GM21360 (cell line): ENCODE results near the gene LPCAT2.

Experiments used
- ATAC-seq: cut with Tn5 transposase; IDR thresholded peaks from one replicate; pipeline ENCODE4 v1.9.1; 2021; ENCODE audit warnings: mild to moderate bottlenecking, moderate library complexity; ENCODE audit not compliant: unreplicated experiment

LPCAT2 gene

DNA sequence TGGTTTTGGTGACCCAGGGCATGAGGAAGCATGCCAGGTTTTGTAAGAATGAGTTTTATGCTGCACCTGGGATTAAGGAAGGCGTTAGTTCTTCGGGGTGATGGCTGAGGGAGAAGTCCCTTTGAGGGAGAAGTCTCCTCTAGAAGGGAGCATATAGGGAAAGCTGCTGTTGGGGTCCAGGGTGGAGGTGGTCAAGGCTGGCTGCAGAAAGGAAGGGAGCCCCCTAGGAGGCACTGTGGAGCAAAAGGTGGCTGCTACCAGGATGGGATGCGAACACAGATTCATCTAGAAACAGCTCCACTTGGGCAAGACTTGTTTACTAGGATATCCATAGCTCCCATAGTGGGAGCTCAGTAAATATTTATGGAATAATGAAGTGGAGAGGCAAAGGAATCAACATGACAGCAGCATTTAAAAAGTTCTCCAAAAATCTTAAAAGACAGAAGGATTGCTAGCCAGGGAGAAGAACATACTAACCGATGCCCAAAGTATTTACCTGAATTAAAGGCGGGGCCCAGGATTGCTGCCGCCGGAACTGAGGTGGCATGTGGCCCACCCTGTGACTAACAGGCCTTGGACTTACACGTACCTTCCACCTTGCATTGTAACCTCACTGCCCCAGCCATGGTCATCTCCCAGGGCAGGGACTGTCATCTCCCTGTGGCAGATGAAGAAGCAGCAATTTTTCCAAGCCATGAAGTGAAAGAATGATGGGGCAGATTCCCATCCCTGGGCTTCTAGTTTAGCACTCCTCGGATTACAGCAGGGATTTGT lies 7.1 kb upstream of the LPCAT2 start:
- ATAC-seq = no peak

DNA sequence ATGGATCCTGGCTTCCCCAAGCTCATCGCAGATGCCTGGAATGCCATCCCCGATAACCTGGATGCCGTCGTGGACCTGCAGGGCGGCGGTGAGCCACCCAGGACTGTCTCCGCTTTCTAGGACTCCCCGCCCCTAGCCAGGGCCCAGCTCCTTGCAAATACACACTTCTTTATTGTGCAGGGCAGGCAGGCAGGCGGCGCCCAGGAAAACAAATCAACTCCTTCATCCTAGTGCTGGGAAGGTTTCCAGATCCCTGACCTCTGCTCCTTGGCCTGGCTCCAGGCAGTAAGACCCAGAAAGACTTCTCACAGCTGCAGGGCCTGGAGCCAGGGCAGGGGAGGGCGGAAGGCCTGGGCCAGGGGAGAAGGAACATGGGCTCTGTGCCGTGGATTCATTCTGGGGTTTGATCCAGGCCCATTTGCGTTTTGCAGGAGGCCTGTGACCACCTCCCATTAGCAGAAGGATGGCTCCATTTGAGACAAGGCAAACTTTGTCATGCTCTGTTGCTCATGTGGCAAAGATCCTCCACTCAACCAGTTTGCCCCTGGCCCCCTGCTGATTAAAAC lies 6.0 kb upstream of the LPCAT2 start:
- no peak for ATAC-seq

DNA sequence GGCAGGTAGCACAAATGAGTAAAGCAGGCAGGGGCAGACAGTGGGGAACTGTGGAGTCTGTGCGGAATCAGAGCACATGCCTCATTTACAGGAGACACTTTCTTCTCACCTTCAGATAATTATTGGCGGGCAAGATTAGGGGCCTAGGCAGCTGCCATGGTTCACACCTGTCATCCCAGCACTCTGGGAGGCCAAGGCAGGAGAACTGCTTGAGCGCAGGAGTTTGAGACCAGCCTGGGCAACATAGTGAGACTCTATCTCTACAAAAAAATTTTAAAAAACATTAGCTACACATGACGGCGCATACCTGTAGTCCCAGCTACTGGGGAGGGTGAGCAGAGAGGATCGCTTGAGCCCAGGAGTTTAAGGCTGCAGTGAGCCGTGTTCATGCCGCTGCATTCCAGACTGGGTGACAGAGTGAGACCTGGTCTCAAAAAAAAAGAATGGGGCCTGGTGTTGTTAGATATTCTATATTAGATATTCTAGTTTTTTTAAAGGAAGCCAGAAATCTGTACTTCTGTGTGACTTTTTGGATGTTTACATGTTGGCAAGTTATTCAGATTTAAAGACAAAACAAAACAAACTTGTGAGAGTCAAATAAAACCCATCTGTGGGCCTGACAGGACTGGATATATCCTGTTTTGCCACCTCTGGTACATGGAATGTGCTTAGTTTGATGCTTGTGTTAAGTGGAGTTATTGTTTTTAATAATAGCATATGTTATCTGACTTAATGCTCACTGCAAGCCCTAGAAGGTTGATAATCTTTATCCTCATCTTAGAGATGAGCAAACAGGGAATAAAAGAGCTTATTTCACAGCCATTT lies 4.9 kb upstream of the LPCAT2 start:
- no peak for ATAC-seq

DNA sequence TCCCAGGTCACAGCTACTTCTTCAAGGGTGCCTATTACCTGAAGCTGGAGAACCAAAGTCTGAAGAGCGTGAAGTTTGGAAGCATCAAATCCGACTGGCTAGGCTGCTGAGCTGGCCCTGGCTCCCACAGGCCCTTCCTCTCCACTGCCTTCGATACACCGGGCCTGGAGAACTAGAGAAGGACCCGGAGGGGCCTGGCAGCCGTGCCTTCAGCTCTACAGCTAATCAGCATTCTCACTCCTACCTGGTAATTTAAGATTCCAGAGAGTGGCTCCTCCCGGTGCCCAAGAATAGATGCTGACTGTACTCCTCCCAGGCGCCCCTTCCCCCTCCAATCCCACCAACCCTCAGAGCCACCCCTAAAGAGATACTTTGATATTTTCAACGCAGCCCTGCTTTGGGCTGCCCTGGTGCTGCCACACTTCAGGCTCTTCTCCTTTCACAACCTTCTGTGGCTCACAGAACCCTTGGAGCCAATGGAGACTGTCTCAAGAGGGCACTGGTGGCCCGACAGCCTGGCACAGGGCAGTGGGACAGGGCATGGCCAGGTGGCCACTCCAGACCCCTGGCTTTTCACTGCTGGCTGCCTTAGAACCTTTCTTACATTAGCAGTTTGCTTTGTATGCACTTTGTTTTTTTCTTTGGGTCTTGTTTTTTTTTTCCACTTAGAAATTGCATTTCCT lies 3.4 kb upstream of the LPCAT2 start:
- no peak for ATAC-seq

DNA sequence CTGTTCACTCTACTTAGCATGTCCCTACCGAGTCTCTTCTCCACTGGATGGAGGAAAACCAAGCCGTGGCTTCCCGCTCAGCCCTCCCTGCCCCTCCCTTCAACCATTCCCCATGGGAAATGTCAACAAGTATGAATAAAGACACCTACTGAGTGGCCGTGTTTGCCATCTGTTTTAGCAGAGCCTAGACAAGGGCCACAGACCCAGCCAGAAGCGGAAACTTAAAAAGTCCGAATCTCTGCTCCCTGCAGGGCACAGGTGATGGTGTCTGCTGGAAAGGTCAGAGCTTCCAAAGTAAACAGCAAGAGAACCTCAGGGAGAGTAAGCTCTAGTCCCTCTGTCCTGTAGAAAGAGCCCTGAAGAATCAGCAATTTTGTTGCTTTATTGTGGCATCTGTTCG lies 2.8 kb upstream of the LPCAT2 start:
- no peak for ATAC-seq

DNA sequence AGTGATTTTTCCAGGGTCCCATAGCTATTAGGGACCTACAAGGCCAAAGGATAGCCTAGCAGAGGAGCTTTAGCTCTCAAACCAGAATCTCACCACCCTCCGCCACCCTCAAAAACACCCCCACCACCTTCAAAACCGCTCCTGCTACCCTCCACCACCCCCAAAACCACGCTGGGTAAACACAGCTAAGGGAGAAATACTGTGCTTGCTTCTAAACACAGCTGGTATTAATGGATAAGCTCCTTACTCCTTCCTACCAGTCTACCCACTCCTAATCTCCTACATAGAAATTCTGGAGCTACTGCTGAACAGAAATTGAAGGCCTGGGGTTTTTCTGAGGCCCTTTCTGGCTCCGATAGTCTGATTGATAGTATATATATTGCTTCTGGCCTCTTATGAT lies 2.2 kb upstream of the LPCAT2 start:
- no peak for ATAC-seq

DNA sequence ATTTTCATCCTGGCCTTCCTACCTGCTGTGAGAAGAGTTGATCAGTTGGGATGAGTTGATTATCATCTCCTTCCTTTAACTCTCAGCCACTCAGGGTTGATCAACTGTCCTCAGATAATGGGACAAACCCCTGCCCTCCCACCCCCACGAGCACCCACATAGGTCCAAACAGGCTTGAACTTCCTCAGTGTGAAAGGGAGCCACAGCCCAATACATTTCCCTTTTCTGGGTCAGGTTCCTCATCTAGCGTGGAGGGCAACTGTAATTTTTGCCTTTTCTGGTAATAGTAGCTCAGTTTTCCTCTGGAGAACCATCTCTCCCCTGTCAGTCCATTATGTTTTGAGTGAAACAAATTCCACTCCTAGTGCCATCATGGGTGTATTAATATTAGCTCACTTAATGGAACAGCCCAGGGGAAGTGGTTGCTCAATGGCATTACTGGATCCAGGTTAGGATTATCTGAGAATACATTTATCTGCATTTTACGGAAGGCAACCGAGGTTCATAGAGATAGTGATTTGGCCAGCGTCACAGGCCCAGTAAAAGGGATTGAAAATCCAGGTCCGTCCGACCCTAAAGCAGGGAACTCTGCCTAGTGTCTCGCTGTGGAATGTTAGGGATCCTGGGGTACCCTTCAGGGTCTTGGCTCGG lies 476 bp upstream of the LPCAT2 start:
- ATAC-seq = no peak

DNA sequence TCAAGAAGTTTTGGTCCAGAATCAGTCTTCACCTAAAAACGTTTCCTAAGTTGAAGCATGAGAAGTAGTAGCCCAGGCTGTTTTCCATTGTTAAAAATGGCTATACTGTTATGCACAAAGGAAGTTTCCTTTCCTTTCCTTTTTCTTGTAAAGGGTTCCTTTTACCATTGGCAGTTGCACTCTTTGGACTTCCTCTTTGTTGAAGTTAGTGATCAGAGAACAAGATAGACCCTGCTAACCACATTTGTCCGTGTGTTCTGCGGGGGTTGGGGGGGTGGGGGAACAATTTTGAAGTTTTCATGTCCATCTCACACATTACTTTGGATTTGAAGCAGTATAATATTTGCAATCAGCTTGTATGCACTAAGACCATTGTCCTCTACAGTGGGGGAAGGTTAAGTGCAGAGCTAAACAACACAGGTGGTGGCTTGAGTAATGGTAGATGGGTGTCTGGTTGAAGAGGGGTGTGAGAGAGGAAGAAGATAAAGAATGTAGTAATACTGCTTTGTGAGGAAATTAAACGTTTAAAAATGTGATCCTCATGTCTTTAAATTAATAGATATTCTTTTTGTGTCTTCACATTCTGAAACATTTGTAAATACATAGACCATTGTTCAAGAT lies 1.4 kb downstream of the LPCAT2 start:
- ATAC-seq = no peak

DNA sequence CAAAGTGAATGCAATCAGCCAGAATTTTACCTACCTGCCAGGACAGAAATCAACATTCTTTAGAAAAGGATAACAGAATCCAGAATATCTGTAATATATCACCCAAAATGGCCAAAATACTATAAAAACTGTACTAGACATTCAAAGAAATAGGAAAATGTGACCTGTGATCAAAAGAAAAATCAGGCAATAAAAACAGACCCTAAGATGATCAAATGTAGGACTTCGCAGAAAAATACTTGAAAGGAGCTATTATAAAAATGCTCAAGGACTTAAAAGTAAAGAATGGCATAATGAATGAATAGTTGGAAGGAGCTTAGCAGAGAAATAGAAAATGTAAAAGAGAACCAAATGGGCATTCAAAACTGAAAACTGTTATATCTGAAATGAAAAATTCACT lies 4.1 kb downstream of the LPCAT2 start:
- ATAC-seq = no peak

DNA sequence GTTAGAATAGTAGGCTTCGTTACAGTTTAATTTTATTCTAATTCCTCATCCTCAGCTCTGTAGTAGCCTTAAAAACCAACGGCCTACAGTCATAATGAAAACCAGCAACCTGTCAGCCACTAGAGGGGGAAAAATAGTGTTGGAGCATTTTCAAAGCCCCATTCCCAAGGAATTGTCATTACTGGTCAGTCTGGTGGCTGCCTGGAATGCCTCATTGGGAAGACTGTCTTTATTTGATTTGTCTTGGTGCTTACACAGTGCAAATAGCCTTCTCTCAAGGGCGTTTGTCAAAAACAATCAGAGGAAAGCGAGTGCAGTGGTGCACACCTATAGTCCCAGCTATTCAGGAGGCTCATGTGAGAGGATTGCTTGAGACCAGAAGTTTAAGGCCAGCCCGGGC lies 4.7 kb downstream of the LPCAT2 start:
- no peak for ATAC-seq

DNA sequence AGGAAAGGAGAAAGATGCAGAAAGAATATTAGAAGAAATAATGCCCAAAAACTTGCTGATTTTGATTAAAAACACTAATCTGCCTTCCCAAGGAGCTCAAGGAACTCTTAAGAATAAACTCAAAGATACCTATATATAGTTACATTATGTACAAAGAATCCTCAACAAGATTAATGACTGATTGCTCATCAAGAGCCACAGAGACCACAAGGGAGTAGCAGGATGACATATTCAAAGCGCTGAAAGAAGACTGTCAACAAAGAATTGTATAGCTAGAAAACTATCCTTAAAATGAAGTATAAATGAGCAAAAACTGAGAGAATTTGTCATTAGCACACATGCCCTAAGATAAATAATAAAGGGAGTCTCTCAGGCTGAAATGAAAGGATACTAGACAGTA lies 6.2 kb downstream of the LPCAT2 start:
- ATAC-seq = no peak

DNA sequence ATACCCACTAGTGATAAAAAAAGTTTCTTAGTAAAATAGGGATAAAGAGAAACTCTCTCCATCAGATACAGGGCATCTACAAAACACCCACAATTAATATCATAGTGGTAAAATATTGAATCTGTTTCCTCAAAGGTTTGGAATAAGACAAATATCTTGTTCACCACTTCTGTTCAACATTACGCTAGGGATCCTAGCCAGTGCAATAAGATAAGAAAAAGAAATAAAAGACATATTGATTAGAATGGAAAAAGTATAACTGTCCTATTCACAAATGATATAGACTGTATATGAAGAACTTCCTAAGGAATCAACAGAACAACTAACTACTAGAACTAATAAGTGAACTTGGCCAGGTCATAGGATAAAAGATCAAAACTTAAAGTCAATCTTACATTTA lies 12.9 kb downstream of the LPCAT2 start:
- no peak for ATAC-seq

DNA sequence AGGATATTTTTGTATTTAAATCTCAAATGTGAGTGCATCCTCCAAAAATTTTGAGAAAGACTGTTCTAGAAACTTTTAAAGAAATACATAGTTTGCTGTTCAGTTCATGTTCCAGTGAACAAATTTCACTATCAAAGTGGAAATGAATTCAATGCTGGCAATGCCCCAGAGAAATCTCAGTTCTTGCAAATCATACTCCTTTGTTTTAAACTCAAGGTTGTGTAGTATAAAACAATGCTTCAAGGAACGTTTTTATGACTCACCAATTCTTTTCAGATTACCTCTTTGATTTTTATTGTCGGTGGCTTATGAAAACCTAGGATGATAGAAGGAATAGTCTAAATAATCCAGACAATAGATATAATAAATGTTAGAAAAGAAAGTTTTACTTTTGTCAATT lies 17.6 kb downstream of the LPCAT2 start:
- ATAC-seq = no peak

DNA sequence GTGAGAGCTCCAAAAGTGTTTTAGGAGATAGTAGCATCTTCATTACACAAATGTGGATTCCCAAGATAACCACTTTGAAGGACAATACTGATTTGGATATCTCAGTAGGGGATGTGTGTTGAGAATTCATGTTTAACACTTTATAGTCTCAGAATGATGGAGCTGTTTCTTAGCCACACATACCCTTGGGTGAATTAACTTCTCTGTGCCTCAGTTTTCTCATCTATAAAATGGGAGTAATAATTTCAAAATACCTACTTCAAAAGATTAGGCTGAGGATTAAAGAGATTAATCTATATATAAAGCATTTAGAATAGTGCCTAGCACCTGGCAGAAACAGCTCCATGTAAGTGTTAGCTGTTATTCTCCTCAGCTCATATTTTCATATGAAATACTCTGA lies 19.0 kb downstream of the LPCAT2 start:
- no peak for ATAC-seq

DNA sequence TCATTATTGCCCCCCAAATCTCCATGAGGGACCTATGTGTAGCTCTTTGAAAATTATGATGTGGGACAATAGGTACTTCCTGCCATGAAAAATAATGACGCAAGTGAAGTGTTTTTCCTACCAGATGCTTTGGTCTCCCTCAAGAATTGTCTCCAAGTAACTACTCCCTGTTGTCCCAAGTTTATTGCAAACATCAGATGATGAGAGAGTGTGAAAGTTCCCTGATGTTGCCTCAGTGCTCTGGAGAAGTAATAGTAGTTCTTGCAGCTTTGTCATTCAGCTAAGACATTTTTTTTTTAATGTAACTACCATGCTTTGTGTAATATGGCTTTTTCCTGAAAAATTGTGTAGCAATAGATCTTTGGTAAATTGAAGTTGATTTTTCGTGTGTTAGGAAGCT lies 20.1 kb downstream of the LPCAT2 start:
- no peak for ATAC-seq

DNA sequence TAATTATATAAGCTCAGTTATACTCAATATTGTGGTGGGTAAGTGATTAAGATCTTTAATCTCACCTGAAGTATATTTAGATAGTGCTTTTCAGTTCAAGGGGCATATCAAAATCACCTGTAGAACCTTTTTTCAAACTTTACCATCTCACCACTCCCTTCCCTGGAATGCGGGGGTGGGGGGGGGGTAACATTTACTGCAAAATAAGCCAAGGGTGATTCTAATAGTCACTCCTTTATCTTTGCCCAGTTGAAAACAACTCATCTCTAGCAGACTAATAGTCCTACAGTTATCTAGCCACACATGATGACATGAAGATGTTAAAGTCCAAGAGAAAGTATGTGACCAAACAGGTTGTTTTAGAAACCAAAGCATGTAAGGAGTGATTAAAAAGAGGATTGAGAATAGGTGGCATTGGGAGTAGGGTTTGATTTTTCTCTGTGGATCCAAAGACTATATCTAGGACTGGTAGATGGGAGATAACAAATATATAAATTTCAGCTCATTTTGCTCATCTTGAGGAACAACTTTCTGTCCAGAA lies 21.5 kb downstream of the LPCAT2 start:
- ATAC-seq = no peak

DNA sequence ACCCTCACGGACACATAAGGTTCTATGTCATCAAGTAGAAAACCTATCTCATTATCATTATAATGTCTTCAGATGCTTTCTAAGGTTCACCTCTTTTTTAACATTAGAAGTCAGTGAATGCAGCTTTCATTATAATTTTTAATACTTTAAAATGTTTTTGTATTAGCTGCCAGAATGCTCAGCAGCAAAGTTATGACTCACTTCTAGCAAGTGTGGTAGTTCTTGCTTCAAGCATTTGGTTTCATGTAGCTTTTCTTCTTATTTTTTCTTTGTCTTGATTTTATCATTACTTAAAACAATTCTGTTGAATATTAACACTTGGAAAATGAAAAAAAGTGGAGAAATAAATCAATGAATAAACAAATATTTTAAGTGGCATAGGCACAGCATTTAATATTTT lies 23.4 kb downstream of the LPCAT2 start:
- no peak for ATAC-seq

DNA sequence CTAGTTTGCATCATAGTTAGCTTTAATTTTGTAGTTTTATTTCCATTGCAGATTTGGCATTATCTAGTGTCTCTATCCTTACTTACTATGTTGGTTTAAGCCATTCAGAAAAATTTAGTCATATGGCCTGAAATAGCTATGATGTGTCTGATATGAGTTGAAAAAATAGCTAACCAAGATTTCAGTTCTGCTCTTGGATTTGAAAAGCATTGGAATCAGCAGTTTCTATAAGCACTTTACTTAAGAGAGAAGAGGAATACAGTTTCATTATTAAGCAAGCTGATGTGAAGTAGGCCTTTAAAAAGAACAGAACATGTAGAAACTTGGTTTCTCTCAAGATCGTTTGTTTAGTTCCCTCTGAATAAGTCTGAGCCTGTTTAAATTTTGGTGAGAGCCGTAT lies 25.9 kb downstream of the LPCAT2 start:
- no peak for ATAC-seq

DNA sequence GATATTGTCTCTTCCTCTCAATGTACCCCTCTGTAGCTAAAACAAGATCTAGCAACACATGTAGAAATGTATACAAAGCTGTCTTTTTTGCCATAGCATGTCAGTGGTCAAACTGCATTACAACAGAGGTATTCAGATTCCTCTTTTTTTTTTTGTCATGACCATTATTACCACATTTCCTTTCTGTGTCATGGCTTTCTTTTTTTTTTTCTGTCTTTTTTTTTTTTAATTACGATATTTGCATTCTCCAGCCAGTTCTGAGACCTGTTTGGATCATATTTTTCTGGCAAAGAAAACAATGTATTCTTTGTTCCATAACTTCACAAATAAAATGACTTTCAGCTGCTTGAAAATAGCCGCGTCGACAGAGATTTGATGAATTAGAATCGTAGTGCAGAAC lies 30.2 kb downstream of the LPCAT2 start:
- ATAC-seq = no peak

DNA sequence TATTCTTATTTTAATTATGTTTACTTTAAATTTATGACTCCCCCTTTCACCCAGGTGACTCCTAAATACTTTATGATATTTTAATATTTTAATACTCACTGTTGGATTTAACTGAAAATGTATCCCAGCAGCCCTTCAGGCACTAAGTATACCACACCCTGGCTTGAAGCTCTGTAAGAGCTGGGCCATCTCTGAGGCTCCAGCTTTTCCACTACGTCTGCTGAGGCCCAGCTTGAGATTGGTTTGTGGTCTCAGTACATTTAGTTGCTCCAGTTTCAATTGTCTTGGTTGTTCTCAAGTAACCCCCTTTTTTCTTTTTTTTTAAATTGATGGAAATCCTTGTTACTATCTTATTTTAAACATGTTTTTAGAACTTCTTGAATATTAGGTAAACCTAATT lies 30.6 kb downstream of the LPCAT2 start:
- no peak for ATAC-seq
